Stimulated activated naive CD8-positive, alpha-beta T cell treated with anti-CD3 and anti-CD28 coated beads, Interleukin-15, Interleukin-2, amounts not matched to agents 100 ng/mL and 50 ng/mL, for 24 hours (primary cell): ENCODE measurements around the gene RAP1GAP2.
"Not testable (repeated sequence)": the region's sequence is repeated elsewhere in the genome, so short reads cannot be mapped to it uniquely, and the experiment has no call there.

ENCODE experiments used
- H3K27ac Mint-ChIP-seq: one replicate; pipeline ENCODE4 v1.8.0; 2021; ENCODE audit warnings: mild to moderate bottlenecking, mixed read lengths
- H3K27me3 Mint-ChIP-seq: one replicate; pipeline ENCODE4 v1.8.0; 2021; ENCODE audit warnings: mixed read lengths
- H3K36me3 Mint-ChIP-seq: one replicate; pipeline ENCODE4 v1.8.0; 2021; ENCODE audit warnings: low read depth, mixed read lengths
- H3K4me1 Mint-ChIP-seq: one replicate; pipeline ENCODE4 v1.8.0; 2021; ENCODE audit warnings: low read depth, mixed read lengths
- H3K4me3 Mint-ChIP-seq: one replicate; pipeline ENCODE4 v1.8.0; 2021; ENCODE audit warnings: mild to moderate bottlenecking, mixed read lengths
- H3K9me3 Mint-ChIP-seq: one replicate; pipeline ENCODE4 v1.8.0; 2021; ENCODE audit warnings: mixed read lengths

The RAP1GAP2 gene

GRCh38 chr17:3038941-3039340, 242.7 kb downstream of the RAP1GAP2 start:
- no peak overlapping the region for H3K27ac Mint-ChIP-seq
- no peaks in the 10 kb centered on the region for H3K36me3 Mint-ChIP-seq
- H3K4me1 Mint-ChIP-seq, result peaks cover 3% of the 10 kb centered on the region
- peaks cover 10% of the 10 kb centered on the region for H3K9me3 Mint-ChIP-seq
- H3K27me3 Mint-ChIP-seq, result peaks cover 7% of the 10 kb centered on the region
- no peak overlapping the region for H3K4me3 Mint-ChIP-seq

- peaks cover 3% of the 10 kb centered on the region for H3K4me1 Mint-ChIP-seq
- peaks cover 7% of the 10 kb centered on the region for H3K27me3 Mint-ChIP-seq
- no peaks in the 10 kb centered on the region for H3K36me3 Mint-ChIP-seq
- no peak overlapping the region for H3K27ac Mint-ChIP-seq
- peaks cover 10% of the 10 kb centered on the region for H3K9me3 Mint-ChIP-seq
- no peak overlapping the region for H3K4me3 Mint-ChIP-seq
These were observed 243.5 kb downstream of the RAP1GAP2 start for GRCh38 chr17:3039736-3040135.

- H3K27me3 Mint-ChIP-seq, result peaks cover 7% of the 10 kb centered on the region
- no peak overlapping the region for H3K27ac Mint-ChIP-seq
- H3K4me1 Mint-ChIP-seq, result peaks cover 3% of the 10 kb centered on the region
- no peaks in the 10 kb centered on the region for H3K36me3 Mint-ChIP-seq
- peaks cover 10% of the 10 kb centered on the region for H3K9me3 Mint-ChIP-seq
- no peak overlapping the region for H3K4me3 Mint-ChIP-seq
These were observed 244.6 kb downstream of the RAP1GAP2 start for GRCh38 chr17:3040882-3041281.

GRCh38 chr17:3043737-3044365, 247.6 kb downstream of the RAP1GAP2 start:
- H3K4me3 Mint-ChIP-seq, result no peak overlapping the region
- H3K9me3 Mint-ChIP-seq, result peaks cover 10% of the 10 kb centered on the region
- no peak overlapping the region for H3K27ac Mint-ChIP-seq
- peaks cover 3% of the 10 kb centered on the region for H3K4me1 Mint-ChIP-seq
- no peaks in the 10 kb centered on the region for H3K36me3 Mint-ChIP-seq
- H3K27me3 Mint-ChIP-seq, result peaks cover 7% of the 10 kb centered on the region

- no peak overlapping the region for H3K27ac Mint-ChIP-seq
- no peaks in the 10 kb centered on the region for H3K4me1 Mint-ChIP-seq
- peaks cover 10% of the 10 kb centered on the region for H3K9me3 Mint-ChIP-seq
- peaks cover 4% of the 10 kb centered on the region for H3K27me3 Mint-ChIP-seq
- H3K36me3 Mint-ChIP-seq, result no peaks in the 10 kb centered on the region
- no peak overlapping the region for H3K4me3 Mint-ChIP-seq
These were observed 250.5 kb downstream of the RAP1GAP2 start for GRCh38 chr17:3046753-3047152.

- Mint-ChIP-seq H3K27me3 (no peaks in the 10 kb centered on the region), H3K36me3 (no peaks in the 10 kb centered on the region), H3K4me1 (no peaks in the 10 kb centered on the region), H3K27ac (peak overlapping the region; percentile 55), H3K9me3 (no peaks in the 10 kb centered on the region), H3K4me3 (peak overlapping the region; percentile 89)
These were observed 252.7 kb downstream of the RAP1GAP2 start for GRCh38 chr17:3048727-3049471.

GRCh38 chr17:3049705-3050295, 253.6 kb downstream of the RAP1GAP2 start:
- Mint-ChIP-seq H3K9me3 (no peaks in the 10 kb centered on the region), H3K36me3 (no peaks in the 10 kb centered on the region), H3K4me3 (peak overlapping the region; percentile 89), H3K4me1 (no peaks in the 10 kb centered on the region), H3K27ac (no peak overlapping the region), H3K27me3 (no peaks in the 10 kb centered on the region)

GRCh38 chr17:3054868-3055267, 258.6 kb downstream of the RAP1GAP2 start:
- not testable (repeated sequence) for H3K9me3 Mint-ChIP-seq, H3K4me1 Mint-ChIP-seq, H3K27ac Mint-ChIP-seq, H3K27me3 Mint-ChIP-seq, H3K4me3 Mint-ChIP-seq, H3K36me3 Mint-ChIP-seq

- H3K4me1 Mint-ChIP-seq, H3K4me3 Mint-ChIP-seq, H3K9me3 Mint-ChIP-seq, H3K36me3 Mint-ChIP-seq, H3K27me3 Mint-ChIP-seq, H3K27ac Mint-ChIP-seq: not testable (repeated sequence)
These were observed 266.7 kb downstream of the RAP1GAP2 start for GRCh38 chr17:3062824-3063377.

- H3K4me3 Mint-ChIP-seq, H3K36me3 Mint-ChIP-seq, H3K27me3 Mint-ChIP-seq, H3K27ac Mint-ChIP-seq, H3K9me3 Mint-ChIP-seq, H3K4me1 Mint-ChIP-seq: not testable (repeated sequence)
These were observed 267.3 kb downstream of the RAP1GAP2 start, which contains the start of gene OR1D5 for GRCh38 chr17:3063507-3063906. Gene OR1D5 (minus strand): TSS chr17:3063607. CDS start chr17:3063607, 0 bp downstream.

- H3K27me3 Mint-ChIP-seq, H3K4me3 Mint-ChIP-seq, H3K4me1 Mint-ChIP-seq, H3K9me3 Mint-ChIP-seq, H3K27ac Mint-ChIP-seq, H3K36me3 Mint-ChIP-seq: not testable (repeated sequence)
These were observed 269.0 kb downstream of the RAP1GAP2 start for GRCh38 chr17:3065192-3065591.

GRCh38 chr17:3073850-3074249, 277.6 kb downstream of the RAP1GAP2 start:
- H3K9me3 Mint-ChIP-seq, H3K36me3 Mint-ChIP-seq, H3K4me3 Mint-ChIP-seq, H3K27ac Mint-ChIP-seq, H3K4me1 Mint-ChIP-seq: not testable (repeated sequence)
- H3K27me3 Mint-ChIP-seq, result peaks cover 13% of the 10 kb centered on the region
